Thymus (tissue), 11 donors: Measurements from ENCODE around the gene POC1B. TPM values are rescaled to one million over a fixed set of nuclear protein-coding genes. Genes with fewer than 3 reads are reported as not detected.

ENCODE experiments used
- DNase-seq, 9 donors: peaks; one replicate each; pipeline ENCODE4 v3.0.0-alpha.2; 2013; ENCODE audit warnings: low spot score in 9 of 9, low read depth in 6 of 9, missing footprints in 1 of 9
- H3K27ac ChIP-seq, 2 donors: one replicate each; pipeline ENCODE4 v1.5.1; 2013; ENCODE audit warnings: control low read depth in 1 of 2, low read depth in 1 of 2, low read length in 1 of 2, mild to moderate bottlenecking in 1 of 2, moderate library complexity in 1 of 2
- H3K27me3 ChIP-seq, 2 donors: one replicate each; pipeline ENCODE4 v1.5.1; 2013; ENCODE audit warnings: low read length in 1 of 2; ENCODE audit not compliant: control insufficient read depth in 2 of 2, insufficient read depth in 1 of 2
- H3K36me3 ChIP-seq, 2 donors: one replicate each; pipeline ENCODE4 v1.5.1; 2013; ENCODE audit warnings: low read length in 1 of 2, mild to moderate bottlenecking in 1 of 2, moderate library complexity in 1 of 2; ENCODE audit not compliant: control insufficient read depth in 2 of 2, insufficient read depth in 2 of 2
- H3K4me1 ChIP-seq, 2 donors: one replicate each; pipeline ENCODE4 v1.5.1; 2013; ENCODE audit warnings: low read length in 2 of 2; ENCODE audit not compliant: control insufficient read depth in 2 of 2, insufficient read depth in 2 of 2
- H3K4me3 ChIP-seq, 2 donors: one replicate each; pipeline ENCODE4 v1.5.1; 2013; ENCODE audit warnings: low read length in 2 of 2, control low read depth in 1 of 2, mild to moderate bottlenecking in 1 of 2
- H3K9me3 ChIP-seq, 2 donors: one replicate each; pipeline ENCODE4 v1.5.1; 2013; ENCODE audit warnings: low read length in 1 of 2, mild to moderate bottlenecking in 1 of 2; ENCODE audit not compliant: control insufficient read depth in 2 of 2, insufficient read depth in 1 of 2
- WGBS: extraction: QIAGEN DNeasy Blood & Tissue Kit; methylation state at CpG from one replicate; pipeline ENCODE4 v1.1.7; 2013; 5-methylcytosine and 5-hydroxymethylcytosine counted together
- polyA plus RNA-seq: library from polyadenylated mRNA; stranded (reverse); fragments of 200-250 nt; gene quantifications from one replicate; pipeline ENCODE4 v1.2.3, GENCODE V29; 2013
- total RNA-seq: library from RNA; stranded (reverse); fragments of 120-200 nt; gene quantifications from one replicate; pipeline ENCODE4 v1.2.4, GENCODE V29; 2013
- donor health status: healthy.

The POC1B gene
- total and polyA plus RNA-seq, 2 donors: 12.2 to 17.1 TPM

- H3K9me3 ChIP-seq: no peaks in the 10 kb centered on the region
- WGBS: 85% methylated on average over 5 of the region's 5 CpGs
- no peaks in the 10 kb centered on the region for H3K4me1 ChIP-seq
- no peak overlapping the region for H3K27ac ChIP-seq
- H3K4me3 ChIP-seq: no peak overlapping the region
- H3K36me3 ChIP-seq: peaks cover 4 to 6% of the 10 kb centered on the region in 2 donors
- DNase-seq: no peak
- no peaks in the 10 kb centered on the region for H3K27me3 ChIP-seq
Measured at GRCh38 chr12:89493670-89494302, 32.1 kb downstream of the POC1B start.

- Histone ChIP-seq H3K9me3 (no peaks in the 10 kb centered on the region), H3K36me3 (peaks cover 4 to 6% of the 10 kb centered on the region in 2 donors), H3K4me1 (no peaks in the 10 kb centered on the region), H3K27me3 (no peaks in the 10 kb centered on the region), H3K27ac (no peak overlapping the region), H3K4me3 (no peak overlapping the region)
- WGBS: 87% methylated on average over 5 of the region's 5 CpGs
- DNase-seq: no peak
Measured at GRCh38 chr12:89492883-89493282, 33.0 kb downstream of the POC1B start.

- WGBS: 100% methylated on average over 1 of the region's 1 CpG
- H3K9me3 ChIP-seq: no peaks in the 10 kb centered on the region
- H3K4me1 ChIP-seq: no peaks in the 10 kb centered on the region
- peaks cover 4 to 6% of the 10 kb centered on the region in 2 donors for H3K36me3 ChIP-seq
- H3K4me3 ChIP-seq: no peak overlapping the region
- no peak overlapping the region for H3K27ac ChIP-seq
- no peak for DNase-seq
- H3K27me3 ChIP-seq: no peaks in the 10 kb centered on the region
Measured at GRCh38 chr12:89490922-89491321, 34.9 kb downstream of the POC1B start.

- H3K27ac ChIP-seq: no peak overlapping the region
- no peaks in the 10 kb centered on the region for H3K4me1 ChIP-seq
- H3K4me3 ChIP-seq: no peak overlapping the region
- DNase-seq: no peak
- H3K27me3 ChIP-seq: no peaks in the 10 kb centered on the region
- WGBS: 96% methylated on average over 2 of the region's 2 CpGs
- peaks cover 4 to 6% of the 10 kb centered on the region in 2 donors for H3K36me3 ChIP-seq
- no peaks in the 10 kb centered on the region for H3K9me3 ChIP-seq
Measured at GRCh38 chr12:89486264-89486663, 39.6 kb downstream of the POC1B start.

GRCh38 chr12:89484470-89484869 is 41.4 kb downstream of the POC1B start:
- no peak for DNase-seq
- 97% methylated on average over 1 of the region's 1 CpG for WGBS
- H3K9me3 ChIP-seq: no peaks in the 10 kb centered on the region
- H3K27ac ChIP-seq: no peak overlapping the region
- no peaks in the 10 kb centered on the region for H3K4me1 ChIP-seq
- peaks cover 0 to 1% of the 10 kb centered on the region in 2 donors for H3K36me3 ChIP-seq
- H3K27me3 ChIP-seq: no peaks in the 10 kb centered on the region
- no peak overlapping the region for H3K4me3 ChIP-seq

- Histone ChIP-seq H3K27ac (no peak overlapping the region), H3K4me3 (no peak overlapping the region), H3K27me3 (no peaks in the 10 kb centered on the region), H3K4me1 (peaks cover 0 to 4% of the 10 kb centered on the region in 2 donors), H3K36me3 (no peaks in the 10 kb centered on the region), H3K9me3 (no peaks in the 10 kb centered on the region)
- 98% methylated on average over 2 of the region's 2 CpGs for WGBS
- no peak for DNase-seq
Measured at GRCh38 chr12:89481213-89481914, 44.5 kb downstream of the POC1B start.

GRCh38 chr12:89479982-89480381 is 45.9 kb downstream of the POC1B start:
- Histone ChIP-seq H3K36me3 (no peaks in the 10 kb centered on the region), H3K9me3 (no peaks in the 10 kb centered on the region), H3K4me1 (peaks cover 0 to 4% of the 10 kb centered on the region in 2 donors), H3K4me3 (no peak overlapping the region), H3K27ac (no peak overlapping the region), H3K27me3 (no peaks in the 10 kb centered on the region)
- no peak for DNase-seq
- 98% methylated on average over 3 of the region's 3 CpGs for WGBS

GRCh38 chr12:89477633-89478279 is 48.1 kb downstream of the POC1B start:
- H3K9me3 ChIP-seq: no peaks in the 10 kb centered on the region
- 93% methylated on average over 8 of the region's 8 CpGs for WGBS

GRCh38 chr12:89476904-89477595 is 48.8 kb downstream of the POC1B start:
- Histone ChIP-seq H3K27me3 (no peaks in the 10 kb centered on the region), H3K9me3 (no peaks in the 10 kb centered on the region), H3K4me1 (peaks cover 0 to 4% of the 10 kb centered on the region in 2 donors), H3K4me3 (no peak overlapping the region), H3K36me3 (no peaks in the 10 kb centered on the region), H3K27ac (no peak overlapping the region)
- WGBS: 97% methylated on average over 4 of the region's 4 CpGs
- no peak for DNase-seq

More at GRCh38 chr12:89477633-89478279, 48.1 kb downstream of the POC1B start:
- DNase-seq: no peak
- Histone ChIP-seq H3K27me3 (no peaks in the 10 kb centered on the region), H3K4me1 (peaks cover 0 to 4% of the 10 kb centered on the region in 2 donors), H3K27ac (no peak overlapping the region), H3K4me3 (no peak overlapping the region), H3K36me3 (no peaks in the 10 kb centered on the region)
